Measurements from ENCODE around the gene SAC3D1.
"Not testable (repeated sequence)": the region's sequence is repeated elsewhere in the genome, so short reads cannot be mapped to it uniquely, and the experiment has no call there.

SAC3D1 gene

DNA sequence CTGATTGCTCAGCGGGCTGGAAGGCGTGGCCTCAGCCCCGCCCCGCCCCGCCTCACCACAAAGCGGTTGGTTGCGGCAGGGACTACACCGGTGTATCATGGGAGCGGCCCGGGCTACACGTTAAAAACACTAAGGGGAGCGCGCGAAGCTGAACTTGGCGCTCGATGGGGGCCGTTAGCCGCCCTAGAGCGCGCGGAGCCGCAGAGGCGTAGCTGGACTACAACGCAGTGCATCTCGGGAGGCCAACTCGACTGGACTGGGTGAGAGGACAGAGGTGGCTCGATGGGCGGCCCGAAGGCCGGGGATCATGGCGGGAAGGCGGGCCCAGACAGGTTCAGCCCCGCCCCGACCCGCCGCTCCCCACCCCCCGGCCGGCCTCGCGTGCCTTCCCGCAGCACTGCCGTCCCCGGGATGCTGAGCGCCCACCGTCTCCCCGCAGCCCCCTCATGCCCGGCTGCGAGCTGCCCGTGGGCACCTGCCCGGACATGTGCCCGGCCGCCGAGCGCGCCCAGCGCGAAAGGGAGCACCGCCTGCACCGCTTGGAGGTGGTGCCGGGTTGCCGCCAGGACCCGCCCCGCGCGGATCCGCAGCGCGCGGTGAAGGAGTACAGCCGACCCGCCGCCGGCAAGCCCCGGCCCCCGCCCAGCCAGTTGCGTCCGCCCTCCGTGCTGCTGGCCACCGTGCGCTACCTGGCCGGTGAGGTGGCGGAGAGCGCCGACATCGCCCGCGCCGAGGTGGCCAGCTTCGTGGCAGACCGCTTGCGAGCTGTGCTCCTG, at the start of gene SAC3D1:
TSS of gene SAC3D1 (plus strand) at position 364 of the 776 bp plus-strand sequence. CDS start at position 447, 83 bp downstream.
- in situ Hi-C loops (cut with MboI; ENCODE audit: low sequenced_read_pairs) = no loop called here
- H3K4me1 ChIP-seq = peaks cover 13% of the 10 kb centered on the region
- DNase-seq (ENCODE audit: low spot score in 2 of 2) = peak; percentile 98
- no peaks in the 10 kb centered on the region for H3K9me3 ChIP-seq
- H3K36me3 ChIP-seq (replicated peaks) = peaks cover 20% of the 10 kb centered on the region
- H3K4me3 ChIP-seq = peak within 1 kb of the TSS; percentile 55
- no peaks in the 10 kb centered on the region for H3K27me3 ChIP-seq (ENCODE audit: low read depth)

DNA sequence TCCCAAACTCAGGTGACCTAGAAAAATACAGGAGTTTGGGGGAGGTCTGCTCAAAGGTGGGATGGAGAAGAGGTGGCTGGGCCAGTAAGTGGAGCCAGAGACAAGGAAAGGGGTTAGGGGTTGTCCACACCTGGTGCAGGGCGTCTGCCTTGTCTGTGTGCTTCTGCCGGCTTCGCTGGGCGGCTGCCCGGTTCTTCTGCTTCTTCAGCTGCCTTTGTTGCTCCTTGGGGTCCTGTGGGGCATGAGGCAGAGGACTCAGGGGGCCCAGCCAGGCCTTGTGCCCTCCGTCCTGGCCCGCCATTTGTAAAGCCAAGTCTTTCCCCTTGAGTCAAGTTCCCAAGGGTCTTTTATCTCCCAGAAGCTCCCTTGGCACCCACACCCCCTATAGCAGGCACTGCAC, 46.7 kb upstream of the SAC3D1 start:
- no peak overlapping the region for H3K4me3 ChIP-seq
- in situ Hi-C loops (cut with MboI; ENCODE audit: low sequenced_read_pairs) = no loop called here
- no peaks in the 10 kb centered on the region for H3K9me3 ChIP-seq
- H3K36me3 ChIP-seq (replicated peaks) = no peaks in the 10 kb centered on the region
- 0 out of 2 replicates have a peak, but pooled peaks cover 3% of the 10 kb centered on the region for H3K27me3 ChIP-seq (ENCODE audit: low read depth)
- peaks cover 3% of the 10 kb centered on the region; the same call in 1 of the 2 replicates for H3K4me1 ChIP-seq
- no peak for DNase-seq (ENCODE audit: low spot score in 2 of 2)

GRCh38 chr11:64996327-64996709, 44.7 kb upstream of the SAC3D1 start:
- Histone ChIP-seq H3K27me3 (ENCODE audit: low read depth) (0 out of 2 replicates have a peak, but pooled peaks cover 3% of the 10 kb centered on the region), H3K9me3 (no peaks in the 10 kb centered on the region), H3K4me3 (no peak overlapping the region), H3K4me1 (peaks cover 6% of the 10 kb centered on the region; the same call in 1 of the 2 replicates), H3K36me3 (replicated peaks) (no peaks in the 10 kb centered on the region)
- in situ Hi-C loops (cut with MboI; ENCODE audit: low sequenced_read_pairs) = no loop called here
- DNase-seq (ENCODE audit: low spot score in 2 of 2) = no peak

GRCh38 chr11:64996710-64997380, 44.2 kb upstream of the SAC3D1 start, which contains the start of gene BATF2:
Gene BATF2, minus strand, starts transcription at chr11:64996971. Its CDS starts 57 bp downstream, at chr11:64996914.
- peaks cover 6% of the 10 kb centered on the region; the same call in 1 of the 2 replicates for H3K4me1 ChIP-seq

GRCh38 chr11:64998141-64998540, 42.9 kb upstream of the SAC3D1 start:
- H3K4me3 ChIP-seq = no peak overlapping the region
- H3K27me3 ChIP-seq (ENCODE audit: low read depth) = 0 out of 2 replicates have a peak, but pooled peaks cover 3% of the 10 kb centered on the region
- DNase-seq (ENCODE audit: low spot score in 2 of 2) = no peak
- in situ Hi-C loops (cut with MboI; ENCODE audit: low sequenced_read_pairs) = no loop called here
- H3K4me1 ChIP-seq = peaks cover 6% of the 10 kb centered on the region; the same call in 1 of the 2 replicates
- no peaks in the 10 kb centered on the region for H3K36me3 ChIP-seq (replicated peaks)
- no peaks in the 10 kb centered on the region for H3K9me3 ChIP-seq

More at GRCh38 chr11:64996710-64997380, 44.2 kb upstream of the SAC3D1 start, which contains the start of gene BATF2:
- DNase-seq (ENCODE audit: low spot score in 2 of 2) = peak; percentile 41 to 67
- H3K36me3 ChIP-seq (replicated peaks) = no peaks in the 10 kb centered on the region
- H3K9me3 ChIP-seq = no peaks in the 10 kb centered on the region
- H3K4me3 ChIP-seq = no peak within 1 kb of the TSS
- H3K27me3 ChIP-seq (ENCODE audit: low read depth) = 0 out of 2 replicates have a peak, but pooled peaks cover 3% of the 10 kb centered on the region
- in situ Hi-C loops (cut with MboI; ENCODE audit: low sequenced_read_pairs) = no loop called here

DNA sequence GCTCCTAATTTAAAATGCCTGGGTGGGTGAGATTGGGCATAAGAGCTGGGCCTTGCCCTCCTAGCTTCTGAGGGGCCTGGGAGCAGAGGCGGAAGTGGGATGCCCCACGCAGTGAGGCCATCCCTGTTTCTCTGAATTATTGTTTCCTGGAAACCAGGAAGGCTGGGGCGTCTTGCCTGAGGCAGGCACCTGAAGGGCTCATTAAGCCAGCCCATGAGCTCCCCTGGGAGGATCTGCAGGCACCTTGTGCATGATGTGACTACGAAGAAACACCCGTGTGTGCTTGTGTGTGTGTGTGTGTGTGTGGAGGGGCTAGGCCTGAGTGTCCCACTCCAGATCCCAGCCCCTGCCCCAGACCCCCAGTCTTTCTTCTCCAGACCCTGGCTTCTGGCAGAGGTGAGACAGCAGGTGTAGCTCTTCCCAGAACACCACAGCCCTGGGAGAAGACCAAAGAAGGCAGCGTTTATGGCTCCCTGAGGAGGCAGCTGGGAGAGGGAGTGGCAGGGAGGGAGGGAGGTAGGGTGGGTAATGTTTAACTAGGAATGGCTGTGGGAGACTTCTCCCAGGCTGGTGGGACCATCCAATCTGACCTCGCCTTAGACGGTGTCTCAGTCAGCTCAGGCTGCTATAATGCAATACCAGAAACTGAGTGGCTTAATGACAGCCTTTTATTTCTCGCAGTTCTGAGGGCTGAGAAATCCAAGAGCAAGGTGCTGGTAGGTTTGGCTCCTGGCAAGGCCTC, 42.1 kb upstream of the SAC3D1 start:
- no peaks in the 10 kb centered on the region for H3K9me3 ChIP-seq
- H3K27me3 ChIP-seq (ENCODE audit: low read depth) = no peaks in the 10 kb centered on the region
- DNase-seq (ENCODE audit: low spot score in 2 of 2) = no peak
- in situ Hi-C loops (cut with MboI; ENCODE audit: low sequenced_read_pairs) = no loop called here
- peaks cover 6% of the 10 kb centered on the region; the same call in 1 of the 2 replicates for H3K4me1 ChIP-seq
- H3K36me3 ChIP-seq (replicated peaks) = no peaks in the 10 kb centered on the region
- no peak overlapping the region for H3K4me3 ChIP-seq

- in situ Hi-C loops (cut with MboI; ENCODE audit: low sequenced_read_pairs) = no loop called here
These were observed 41.5 kb upstream of the SAC3D1 start for GRCh38 chr11:64999478-64999877.

DNA sequence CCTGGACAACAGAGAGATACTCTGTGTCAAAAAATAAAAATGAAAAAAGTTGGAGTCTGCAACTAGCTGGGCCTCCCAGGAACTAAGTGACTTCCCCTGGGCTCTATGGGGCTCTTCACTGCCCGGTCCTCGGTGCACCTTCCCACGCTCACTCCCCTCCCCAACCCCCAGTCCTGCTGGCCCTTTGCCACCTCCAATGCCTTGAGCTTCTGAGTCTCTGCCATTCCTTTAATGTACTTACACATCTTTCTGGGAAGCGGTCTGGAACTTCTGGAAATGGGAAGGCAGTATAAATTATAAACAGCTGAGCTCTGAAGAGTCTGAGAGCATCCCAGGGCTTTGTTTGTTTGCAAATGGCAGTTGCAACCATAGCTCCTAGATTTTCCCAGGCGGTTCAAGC, 38.3 kb upstream of the SAC3D1 start:
- Histone ChIP-seq H3K4me3 (no peak overlapping the region), H3K4me1 (peaks cover 6% of the 10 kb centered on the region; the same call in 1 of the 2 replicates), H3K9me3 (no peaks in the 10 kb centered on the region), H3K36me3 (replicated peaks) (no peaks in the 10 kb centered on the region), H3K27me3 (ENCODE audit: low read depth) (no peaks in the 10 kb centered on the region)
- no peak for DNase-seq (ENCODE audit: low spot score in 2 of 2)
- in situ Hi-C loops (cut with MboI; ENCODE audit: low sequenced_read_pairs) = no loop called here

More at GRCh38 chr11:64999478-64999877, 41.5 kb upstream of the SAC3D1 start:
- Histone ChIP-seq H3K4me3 (no peak overlapping the region), H3K9me3 (no peaks in the 10 kb centered on the region), H3K4me1 (peaks cover 6% of the 10 kb centered on the region; the same call in 1 of the 2 replicates), H3K36me3 (replicated peaks) (no peaks in the 10 kb centered on the region), H3K27me3 (ENCODE audit: low read depth) (no peaks in the 10 kb centered on the region)
- no peak for DNase-seq (ENCODE audit: low spot score in 2 of 2)

GRCh38 chr11:65003282-65003681, 37.7 kb upstream of the SAC3D1 start:
- Histone ChIP-seq H3K4me1 (peaks cover 6% of the 10 kb centered on the region; the same call in 1 of the 2 replicates), H3K9me3 (no peaks in the 10 kb centered on the region)
- in situ Hi-C loops (cut with MboI; ENCODE audit: low sequenced_read_pairs) = no loop called here

GRCh38 chr11:65003968-65004367, 37.0 kb upstream of the SAC3D1 start:
- H3K36me3 ChIP-seq (replicated peaks); H3K4me3 ChIP-seq; DNase-seq (ENCODE audit: low spot score in 2 of 2); H3K9me3 ChIP-seq; H3K27me3 ChIP-seq (ENCODE audit: low read depth); H3K4me1 ChIP-seq; in situ Hi-C loops (cut with MboI; ENCODE audit: low sequenced_read_pairs): not testable (repeated sequence)

More at GRCh38 chr11:65003282-65003681, 37.7 kb upstream of the SAC3D1 start:
- Histone ChIP-seq H3K36me3 (replicated peaks) (no peaks in the 10 kb centered on the region), H3K4me3 (no peak overlapping the region), H3K27me3 (ENCODE audit: low read depth) (no peaks in the 10 kb centered on the region)
- DNase-seq (ENCODE audit: low spot score in 2 of 2) = no peak

DNA sequence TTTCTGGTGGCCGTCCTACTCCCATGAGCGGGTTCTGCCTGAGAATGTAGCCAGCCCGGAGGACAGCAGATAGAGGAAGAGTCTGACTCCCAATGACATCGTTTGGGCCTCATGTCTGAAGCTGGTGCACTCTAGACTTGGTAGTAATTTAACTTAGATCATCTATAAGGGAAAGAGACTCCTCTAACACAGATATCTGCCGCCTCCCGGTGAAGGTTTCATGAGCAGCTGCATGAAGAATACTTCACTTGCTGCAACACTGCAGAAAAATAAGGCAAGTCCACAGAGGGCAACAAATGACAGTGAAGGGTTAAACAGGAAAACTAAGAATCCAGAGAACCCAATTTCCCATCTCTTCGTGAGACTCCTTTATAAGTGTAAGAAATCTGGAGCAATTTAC, 33.0 kb upstream of the SAC3D1 start:
- no peak for DNase-seq (ENCODE audit: low spot score in 2 of 2)
- H3K4me1 ChIP-seq = no peaks in the 10 kb centered on the region
- no peaks in the 10 kb centered on the region; the same call in 1 of the 2 replicates for H3K9me3 ChIP-seq
- no peaks in the 10 kb centered on the region for H3K27me3 ChIP-seq (ENCODE audit: low read depth)
- in situ Hi-C loops (cut with MboI; ENCODE audit: low sequenced_read_pairs) = no loop called here
- H3K4me3 ChIP-seq = no peak overlapping the region
- no peaks in the 10 kb centered on the region for H3K36me3 ChIP-seq (replicated peaks)

- no peaks in the 10 kb centered on the region; the same call in 1 of the 2 replicates for H3K9me3 ChIP-seq
- no peaks in the 10 kb centered on the region for H3K36me3 ChIP-seq (replicated peaks)
- no peaks in the 10 kb centered on the region for H3K27me3 ChIP-seq (ENCODE audit: low read depth)
- H3K4me1 ChIP-seq = peaks cover 3% of the 10 kb centered on the region; the same call in 1 of the 2 replicates
- DNase-seq (ENCODE audit: low spot score in 2 of 2) = no peak
- in situ Hi-C loops (cut with MboI; ENCODE audit: low sequenced_read_pairs) = no loop called here
- no peak overlapping the region for H3K4me3 ChIP-seq
These were observed 32.1 kb upstream of the SAC3D1 start for GRCh38 chr11:65008873-65009272.

Data from HAP-1 (cell line).